Thyroid gland (tissue), 4 donors: ENCODE results near the gene RNF149.

ENCODE experiments used
- POLR2A ChIP-seq, 2 donors: fragments of 450-650 bp; IDR thresholded peaks; one replicate each; pipeline ENCODE4 v1.6.1; 2017; ENCODE audit warnings: antibody characterized with exemption in 2 of 2, mild to moderate bottlenecking in 2 of 2, moderate library complexity in 1 of 2
- TF ChIP-seq, protein P1 (sequence below), 6 experiments: fragments of 200-600 bp in 3 of 6; fragments of 450-650 bp in 3 of 6; sonication (generic) in 3 of 6; IDR thresholded peaks; one replicate each; pipeline ENCODE4 v1.5.1; 2016 to 2019; ENCODE audit warnings: antibody characterized with exemption in 6 of 6, mild to moderate bottlenecking in 2 of 6, inconsistent platforms in 1 of 6, moderate library complexity in 1 of 6

DNA sequence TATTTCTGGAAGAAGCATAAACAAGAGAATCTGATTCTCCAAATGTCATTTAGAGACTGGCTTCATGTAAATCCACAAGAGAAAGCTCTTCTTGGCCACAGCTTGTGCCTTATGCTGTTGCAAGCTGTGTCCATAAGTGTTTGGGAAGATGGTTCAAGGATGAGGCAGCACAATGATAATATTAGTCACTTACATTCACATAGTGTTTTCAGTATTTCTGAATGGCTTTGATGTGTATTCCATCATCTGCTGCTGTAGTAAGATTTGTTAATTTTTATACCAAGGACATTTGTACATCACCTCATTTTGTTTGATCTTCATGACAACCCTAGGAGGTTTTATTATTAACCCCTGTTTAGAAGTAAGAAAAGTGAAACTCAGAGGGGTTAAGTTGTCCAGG lies 48.9 kb upstream of the RNF149 start:
- TF ChIP-seq, protein P1, sequence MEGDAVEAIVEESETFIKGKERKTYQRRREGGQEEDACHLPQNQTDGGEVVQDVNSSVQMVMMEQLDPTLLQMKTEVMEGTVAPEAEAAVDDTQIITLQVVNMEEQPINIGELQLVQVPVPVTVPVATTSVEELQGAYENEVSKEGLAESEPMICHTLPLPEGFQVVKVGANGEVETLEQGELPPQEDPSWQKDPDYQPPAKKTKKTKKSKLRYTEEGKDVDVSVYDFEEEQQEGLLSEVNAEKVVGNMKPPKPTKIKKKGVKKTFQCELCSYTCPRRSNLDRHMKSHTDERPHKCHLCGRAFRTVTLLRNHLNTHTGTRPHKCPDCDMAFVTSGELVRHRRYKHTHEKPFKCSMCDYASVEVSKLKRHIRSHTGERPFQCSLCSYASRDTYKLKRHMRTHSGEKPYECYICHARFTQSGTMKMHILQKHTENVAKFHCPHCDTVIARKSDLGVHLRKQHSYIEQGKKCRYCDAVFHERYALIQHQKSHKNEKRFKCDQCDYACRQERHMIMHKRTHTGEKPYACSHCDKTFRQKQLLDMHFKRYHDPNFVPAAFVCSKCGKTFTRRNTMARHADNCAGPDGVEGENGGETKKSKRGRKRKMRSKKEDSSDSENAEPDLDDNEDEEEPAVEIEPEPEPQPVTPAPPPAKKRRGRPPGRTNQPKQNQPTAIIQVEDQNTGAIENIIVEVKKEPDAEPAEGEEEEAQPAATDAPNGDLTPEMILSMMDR (IDR thresholded peaks at IDR 0.05): no peak
- no peak for TF ChIP-seq POLR2A (IDR thresholded peaks at IDR 0.05)
